Fibroblast of lung (primary cell): ENCODE measurements around the gene TMPO.

Experiments
- EZH2 ChIP-seq: IDR thresholded peaks from 2 replicates; pipeline ENCODE4 v1.5.1; 2012; ENCODE audit warnings: low read length, control low read depth, mild to moderate bottlenecking; ENCODE audit errors: missing control alignments
- TF ChIP-seq, protein P1 (sequence below), 2 donors: IDR thresholded peaks in 1 of 2; conservative IDR thresholded peaks in 1 of 2; 1 replicate in 1 of 2; 2 replicates in 1 of 2; pipeline ENCODE4 v1.5.1; 2011 to 2012; ENCODE audit warnings: low read length in 2 of 2, control low read depth in 1 of 2, inconsistent platforms in 1 of 2, low read depth in 1 of 2, mild to moderate bottlenecking in 1 of 2

DNA sequence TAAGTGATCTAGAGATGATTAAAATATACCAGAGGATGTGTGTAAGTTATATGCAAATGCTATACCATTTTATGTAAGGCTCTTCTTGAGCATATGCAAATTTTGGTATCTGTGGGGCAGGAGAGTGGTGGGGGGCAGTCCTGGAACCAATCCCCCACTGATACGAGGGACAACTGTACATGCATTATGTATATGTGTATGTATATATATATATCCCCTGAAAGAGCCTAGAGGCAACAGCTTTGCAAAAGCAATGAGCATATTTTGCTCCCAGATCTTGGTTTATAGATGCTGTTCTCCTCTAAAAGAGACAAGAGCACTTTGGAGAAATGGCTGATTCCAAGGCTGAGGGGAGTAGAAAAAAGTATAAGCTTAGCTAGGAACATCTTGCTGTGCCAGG is 65.7 kb downstream of the TMPO start:
- TF ChIP-seq, protein P1, sequence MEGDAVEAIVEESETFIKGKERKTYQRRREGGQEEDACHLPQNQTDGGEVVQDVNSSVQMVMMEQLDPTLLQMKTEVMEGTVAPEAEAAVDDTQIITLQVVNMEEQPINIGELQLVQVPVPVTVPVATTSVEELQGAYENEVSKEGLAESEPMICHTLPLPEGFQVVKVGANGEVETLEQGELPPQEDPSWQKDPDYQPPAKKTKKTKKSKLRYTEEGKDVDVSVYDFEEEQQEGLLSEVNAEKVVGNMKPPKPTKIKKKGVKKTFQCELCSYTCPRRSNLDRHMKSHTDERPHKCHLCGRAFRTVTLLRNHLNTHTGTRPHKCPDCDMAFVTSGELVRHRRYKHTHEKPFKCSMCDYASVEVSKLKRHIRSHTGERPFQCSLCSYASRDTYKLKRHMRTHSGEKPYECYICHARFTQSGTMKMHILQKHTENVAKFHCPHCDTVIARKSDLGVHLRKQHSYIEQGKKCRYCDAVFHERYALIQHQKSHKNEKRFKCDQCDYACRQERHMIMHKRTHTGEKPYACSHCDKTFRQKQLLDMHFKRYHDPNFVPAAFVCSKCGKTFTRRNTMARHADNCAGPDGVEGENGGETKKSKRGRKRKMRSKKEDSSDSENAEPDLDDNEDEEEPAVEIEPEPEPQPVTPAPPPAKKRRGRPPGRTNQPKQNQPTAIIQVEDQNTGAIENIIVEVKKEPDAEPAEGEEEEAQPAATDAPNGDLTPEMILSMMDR (conservative IDR thresholded peaks at IDR 0.05 in 1 of 2, IDR thresholded peaks at IDR 0.05 in 1 of 2; ENCODE audit: low read depth in 1 of 2, low read length in 2 of 2) = no peak
- TF ChIP-seq EZH2 = no peak
